Measurements from ENCODE around the gene CDKN1B.

DNA sequence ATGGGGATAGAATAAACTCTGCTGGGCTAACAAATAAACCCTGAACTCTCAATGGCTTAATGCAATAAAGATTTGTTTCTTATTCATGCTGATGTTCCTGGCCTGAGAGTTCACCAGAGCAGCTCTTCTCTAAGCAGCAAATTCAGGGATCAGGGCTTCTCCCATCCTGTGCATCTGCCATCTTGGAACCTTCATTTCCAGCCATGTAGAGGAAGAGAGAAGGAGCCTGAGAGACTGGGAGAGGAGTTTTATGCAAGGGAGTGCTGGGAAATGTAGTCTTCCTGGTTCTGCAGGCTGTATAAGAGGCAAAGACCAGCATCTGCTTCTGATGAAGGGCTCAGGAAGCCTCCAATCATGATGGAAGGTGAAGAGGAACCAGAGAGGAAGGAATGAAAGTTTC lies 47.7 kb downstream of the CDKN1B start:
- TF ChIP-seq, protein P1, sequence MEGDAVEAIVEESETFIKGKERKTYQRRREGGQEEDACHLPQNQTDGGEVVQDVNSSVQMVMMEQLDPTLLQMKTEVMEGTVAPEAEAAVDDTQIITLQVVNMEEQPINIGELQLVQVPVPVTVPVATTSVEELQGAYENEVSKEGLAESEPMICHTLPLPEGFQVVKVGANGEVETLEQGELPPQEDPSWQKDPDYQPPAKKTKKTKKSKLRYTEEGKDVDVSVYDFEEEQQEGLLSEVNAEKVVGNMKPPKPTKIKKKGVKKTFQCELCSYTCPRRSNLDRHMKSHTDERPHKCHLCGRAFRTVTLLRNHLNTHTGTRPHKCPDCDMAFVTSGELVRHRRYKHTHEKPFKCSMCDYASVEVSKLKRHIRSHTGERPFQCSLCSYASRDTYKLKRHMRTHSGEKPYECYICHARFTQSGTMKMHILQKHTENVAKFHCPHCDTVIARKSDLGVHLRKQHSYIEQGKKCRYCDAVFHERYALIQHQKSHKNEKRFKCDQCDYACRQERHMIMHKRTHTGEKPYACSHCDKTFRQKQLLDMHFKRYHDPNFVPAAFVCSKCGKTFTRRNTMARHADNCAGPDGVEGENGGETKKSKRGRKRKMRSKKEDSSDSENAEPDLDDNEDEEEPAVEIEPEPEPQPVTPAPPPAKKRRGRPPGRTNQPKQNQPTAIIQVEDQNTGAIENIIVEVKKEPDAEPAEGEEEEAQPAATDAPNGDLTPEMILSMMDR (IDR thresholded peaks at IDR 0.05 in 2 of 3, conservative IDR thresholded peaks at IDR 0.05 in 1 of 3; ENCODE audit: borderline replicate concordance in 1 of 3, insufficient read depth in 1 of 3, low read depth in 2 of 3, low read length in 2 of 3) = no peak
- TF ChIP-seq RAD21 (IDR thresholded peaks at IDR 0.05; ENCODE audit: low read depth) (no peak), EZH2 (IDR thresholded peaks at IDR 0.05) (no peak), ZNF274 (IDR thresholded peaks at IDR 0.05; ENCODE audit: low read depth, low read length) (no peak), POLR2A (IDR thresholded peaks at IDR 0.05; ENCODE audit: borderline replicate concordance, extremely low read depth, insufficient read depth, insufficient read length) (no peak), JUND (IDR thresholded peaks at IDR 0.05) (no peak), YY1 (IDR thresholded peaks at IDR 0.05; ENCODE audit: extremely low read depth, insufficient replicate concordance, low read depth, low read length) (no peak), ELF1 (IDR thresholded peaks at IDR 0.05; ENCODE audit: borderline replicate concordance, low read depth) (no peak), TCF7L2 (IDR thresholded peaks at IDR 0.05; ENCODE audit: borderline replicate concordance, extremely low read depth, insufficient read depth, insufficient read length) (no peak), SRF (IDR thresholded peaks at IDR 0.05; ENCODE audit: low read depth) (no peak), POLR2AphosphoS5 (IDR thresholded peaks at IDR 0.05; ENCODE audit: low read depth, low read length) (no peak), EGR1 (IDR thresholded peaks at IDR 0.05; ENCODE audit: low read depth) (no peak)
- TF ChIP-seq, protein P2, sequence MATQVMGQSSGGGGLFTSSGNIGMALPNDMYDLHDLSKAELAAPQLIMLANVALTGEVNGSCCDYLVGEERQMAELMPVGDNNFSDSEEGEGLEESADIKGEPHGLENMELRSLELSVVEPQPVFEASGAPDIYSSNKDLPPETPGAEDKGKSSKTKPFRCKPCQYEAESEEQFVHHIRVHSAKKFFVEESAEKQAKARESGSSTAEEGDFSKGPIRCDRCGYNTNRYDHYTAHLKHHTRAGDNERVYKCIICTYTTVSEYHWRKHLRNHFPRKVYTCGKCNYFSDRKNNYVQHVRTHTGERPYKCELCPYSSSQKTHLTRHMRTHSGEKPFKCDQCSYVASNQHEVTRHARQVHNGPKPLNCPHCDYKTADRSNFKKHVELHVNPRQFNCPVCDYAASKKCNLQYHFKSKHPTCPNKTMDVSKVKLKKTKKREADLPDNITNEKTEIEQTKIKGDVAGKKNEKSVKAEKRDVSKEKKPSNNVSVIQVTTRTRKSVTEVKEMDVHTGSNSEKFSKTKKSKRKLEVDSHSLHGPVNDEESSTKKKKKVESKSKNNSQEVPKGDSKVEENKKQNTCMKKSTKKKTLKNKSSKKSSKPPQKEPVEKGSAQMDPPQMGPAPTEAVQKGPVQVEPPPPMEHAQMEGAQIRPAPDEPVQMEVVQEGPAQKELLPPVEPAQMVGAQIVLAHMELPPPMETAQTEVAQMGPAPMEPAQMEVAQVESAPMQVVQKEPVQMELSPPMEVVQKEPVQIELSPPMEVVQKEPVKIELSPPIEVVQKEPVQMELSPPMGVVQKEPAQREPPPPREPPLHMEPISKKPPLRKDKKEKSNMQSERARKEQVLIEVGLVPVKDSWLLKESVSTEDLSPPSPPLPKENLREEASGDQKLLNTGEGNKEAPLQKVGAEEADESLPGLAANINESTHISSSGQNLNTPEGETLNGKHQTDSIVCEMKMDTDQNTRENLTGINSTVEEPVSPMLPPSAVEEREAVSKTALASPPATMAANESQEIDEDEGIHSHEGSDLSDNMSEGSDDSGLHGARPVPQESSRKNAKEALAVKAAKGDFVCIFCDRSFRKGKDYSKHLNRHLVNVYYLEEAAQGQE (IDR thresholded peaks at IDR 0.05; ENCODE audit: low read depth) = no peak
- TF ChIP-seq, protein P3, sequence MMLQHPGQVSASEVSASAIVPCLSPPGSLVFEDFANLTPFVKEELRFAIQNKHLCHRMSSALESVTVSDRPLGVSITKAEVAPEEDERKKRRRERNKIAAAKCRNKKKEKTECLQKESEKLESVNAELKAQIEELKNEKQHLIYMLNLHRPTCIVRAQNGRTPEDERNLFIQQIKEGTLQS (IDR thresholded peaks at IDR 0.05) = no peak
